ENCODE results near the gene CBFA2T2.
"Not testable (repeated sequence)": the region's sequence is repeated elsewhere in the genome, so short reads cannot be mapped to it uniquely, and the experiment has no call there.

The CBFA2T2 gene

GRCh38 chr20:33508015-33508414 lies 18.1 kb downstream of the CBFA2T2 start:
- DNase-seq, result not testable (repeated sequence)

GRCh38 chr20:33509057-33509456 lies 19.2 kb downstream of the CBFA2T2 start:
- not testable (repeated sequence) for DNase-seq

GRCh38 chr20:33511876-33512275 lies 22.0 kb downstream of the CBFA2T2 start:
- DNase-seq, result not testable (repeated sequence)

GRCh38 chr20:33515569-33516216 lies 25.8 kb downstream of the CBFA2T2 start:
- no peak for DNase-seq

GRCh38 chr20:33516882-33517281 lies 27.0 kb downstream of the CBFA2T2 start:
- no peak for DNase-seq

- no peak for DNase-seq
Observed at GRCh38 chr20:33518071-33518470, 28.2 kb downstream of the CBFA2T2 start.

GRCh38 chr20:33521461-33521860 lies 31.6 kb downstream of the CBFA2T2 start:
- no peak for DNase-seq

- DNase-seq, result no peak
Observed at GRCh38 chr20:33522256-33522820, 32.4 kb downstream of the CBFA2T2 start.

- no peak for DNase-seq
Observed at GRCh38 chr20:33524261-33524660, 34.4 kb downstream of the CBFA2T2 start.

- no peak for DNase-seq
Observed at GRCh38 chr20:33526769-33527168, 36.9 kb downstream of the CBFA2T2 start.

GRCh38 chr20:33531047-33531877 lies 41.4 kb downstream of the CBFA2T2 start:
- no peak for DNase-seq

GRCh38 chr20:33531885-33532284 lies 42.0 kb downstream of the CBFA2T2 start:
- no peak for DNase-seq

- DNase-seq, result no peak
Observed at GRCh38 chr20:33532753-33533459, 43.0 kb downstream of the CBFA2T2 start.

GRCh38 chr20:33535717-33536116 lies 45.8 kb downstream of the CBFA2T2 start:
- not testable (repeated sequence) for DNase-seq

GRCh38 chr20:33537608-33538007 lies 47.7 kb downstream of the CBFA2T2 start:
- no peak for DNase-seq

GRCh38 chr20:33539129-33539528 lies 49.2 kb downstream of the CBFA2T2 start:
- DNase-seq, result no peak

- DNase-seq, result no peak
Observed at GRCh38 chr20:33540427-33540826, 50.5 kb downstream of the CBFA2T2 start.

- no peak for DNase-seq
Observed at GRCh38 chr20:33541074-33541473, 51.2 kb downstream of the CBFA2T2 start.

GRCh38 chr20:33541797-33542196 lies 51.9 kb downstream of the CBFA2T2 start:
- DNase-seq, result no peak

- DNase-seq, result no peak
Observed at GRCh38 chr20:33545763-33546162, 55.9 kb downstream of the CBFA2T2 start.

GRCh38 chr20:33549229-33549999 lies 59.5 kb downstream of the CBFA2T2 start:
- no peak for DNase-seq

GRCh38 chr20:33551778-33552177 lies 61.9 kb downstream of the CBFA2T2 start:
- no peak for DNase-seq

- DNase-seq, result no peak
Observed at GRCh38 chr20:33552519-33552918, 62.6 kb downstream of the CBFA2T2 start.

All from activated T-cell treated with anti-CD3 and anti-CD28 coated beads for 4 hours (primary cell).